GM18507 (cell line): ENCODE data around the gene KASH5.
"Not testable (repeated sequence)": the region's sequence is repeated elsewhere in the genome, so short reads cannot be mapped to it uniquely, and the experiment has no call there.

Experiments used
- DNase-seq: peaks from one replicate; pipeline ENCODE4 v3.0.0; 2011; ENCODE audit warnings: low read depth; ENCODE audit not compliant: insufficient read length; ENCODE audit errors: extremely low spot score
- FAIRE-seq: peaks from 2 replicates; lab custom pipeline; 2011; peaks lifted over from hg19 to GRCh38; lab: Jason Lieb, UNC

KASH5 gene

DNA sequence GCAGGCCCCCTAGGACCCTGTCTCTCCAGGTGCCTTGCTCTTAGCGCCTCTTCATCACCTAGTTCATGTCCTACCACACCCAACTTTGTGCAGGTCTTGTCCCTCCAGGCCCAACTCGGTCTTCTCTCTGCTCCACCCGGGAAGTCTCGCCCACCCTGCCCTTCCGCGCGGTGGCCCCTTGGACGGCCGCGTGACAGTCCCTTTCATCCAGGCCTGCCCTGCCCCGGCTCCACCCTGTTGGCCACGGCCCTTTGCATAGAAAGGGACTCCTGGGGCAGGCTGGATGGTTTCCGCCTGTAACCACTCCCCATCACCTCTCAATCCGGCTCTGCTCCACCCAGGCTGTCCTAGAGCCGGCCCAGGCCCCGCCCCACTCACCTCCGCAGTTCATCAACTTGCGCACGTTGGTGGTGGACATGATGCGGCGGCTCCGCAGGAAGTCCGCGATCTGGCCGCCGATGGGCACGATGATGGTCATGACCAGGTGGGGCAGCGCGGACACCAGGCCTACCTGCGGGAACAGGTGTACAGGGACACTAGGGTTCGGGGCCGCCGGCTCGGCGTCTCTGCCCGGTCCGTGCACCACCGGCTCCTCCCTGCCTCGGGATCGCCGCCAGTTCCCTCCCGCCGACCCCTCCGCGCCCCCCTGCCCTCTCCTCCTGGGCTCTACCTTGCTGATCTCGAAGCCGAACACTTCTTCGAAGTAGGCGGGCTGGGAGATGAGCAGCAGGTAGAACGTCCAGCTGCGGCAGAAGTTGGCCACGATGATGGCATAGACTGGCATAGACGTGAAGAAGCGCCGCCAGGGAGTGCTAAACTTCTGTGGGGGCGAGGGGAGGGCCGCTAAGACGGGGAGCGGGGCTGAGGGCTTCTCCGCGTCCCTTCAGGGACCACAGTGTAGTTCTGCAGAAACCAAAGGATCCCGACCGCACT lies 44.4 kb downstream of the KASH5 start:
- no peak for FAIRE-seq

DNA sequence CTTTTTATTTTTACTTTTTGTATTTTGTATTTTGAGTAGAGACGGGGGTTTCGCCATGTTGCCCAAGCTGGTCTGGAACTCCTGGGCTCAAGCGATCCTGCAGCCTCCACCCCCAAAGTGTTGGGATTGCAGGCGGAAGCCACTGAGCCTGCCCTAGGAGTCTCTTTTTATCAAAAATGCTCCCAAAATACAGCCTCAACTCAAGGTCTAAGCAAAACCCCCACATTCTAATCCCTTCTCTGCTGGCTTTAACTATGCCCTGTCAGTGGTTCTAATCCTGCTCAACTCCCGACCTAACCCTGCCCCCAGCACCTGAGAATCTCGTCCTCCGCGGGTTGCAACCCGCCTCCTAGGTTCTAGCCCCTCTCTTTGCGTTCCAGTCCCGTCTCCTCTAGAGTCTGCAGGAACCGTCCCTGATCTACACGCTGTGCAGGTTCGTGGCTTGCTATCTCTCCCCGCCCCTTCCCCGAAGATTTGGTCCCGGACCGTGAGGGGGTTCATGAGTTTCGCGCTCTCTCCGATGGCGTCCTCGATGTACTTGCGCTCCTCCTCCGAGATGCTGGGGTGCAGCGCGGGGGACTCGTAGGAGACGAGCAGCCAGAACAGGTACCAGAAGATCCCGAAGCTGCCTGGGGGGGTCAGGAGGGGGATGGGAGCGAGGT lies 45.3 kb downstream of the KASH5 start:
- no peak for DNase-seq
- no peak for FAIRE-seq

More for the DNA sequence above, 44.4 kb downstream of the KASH5 start:
- DNase-seq: no peak

DNA sequence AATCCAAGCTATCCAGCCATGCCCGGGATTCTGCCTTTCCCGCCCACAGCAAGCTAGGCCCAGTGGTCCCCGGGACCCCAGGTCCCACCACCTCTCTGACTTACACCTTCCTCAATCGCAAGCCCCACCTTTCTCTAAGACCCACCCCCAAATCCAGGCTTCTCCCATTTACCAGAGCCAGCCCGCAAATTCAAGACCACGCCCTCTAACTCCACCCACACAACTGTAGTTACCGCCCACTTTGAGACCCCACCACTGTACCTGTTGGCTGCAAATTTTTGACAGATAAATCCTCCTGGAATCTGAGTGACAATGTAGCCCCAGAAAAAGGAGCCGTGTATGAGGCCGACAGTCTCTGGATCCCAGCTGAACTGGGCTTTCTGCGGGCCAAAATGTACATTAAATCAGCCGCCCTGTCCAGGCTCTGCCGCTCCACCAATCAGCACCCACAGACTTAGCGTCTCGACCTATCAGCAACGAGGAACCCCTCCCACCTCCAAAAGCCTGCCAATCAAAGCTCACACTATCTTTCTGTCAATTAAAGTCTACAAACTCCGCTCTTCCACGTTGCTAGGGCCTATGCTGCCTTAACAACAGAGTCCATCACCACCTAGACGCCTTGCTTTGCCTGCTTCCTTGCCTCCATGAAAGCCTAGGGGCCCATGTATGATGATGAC lies 47.0 kb downstream of the KASH5 start:
- FAIRE-seq (no peak), DNase-seq (no peak)

DNA sequence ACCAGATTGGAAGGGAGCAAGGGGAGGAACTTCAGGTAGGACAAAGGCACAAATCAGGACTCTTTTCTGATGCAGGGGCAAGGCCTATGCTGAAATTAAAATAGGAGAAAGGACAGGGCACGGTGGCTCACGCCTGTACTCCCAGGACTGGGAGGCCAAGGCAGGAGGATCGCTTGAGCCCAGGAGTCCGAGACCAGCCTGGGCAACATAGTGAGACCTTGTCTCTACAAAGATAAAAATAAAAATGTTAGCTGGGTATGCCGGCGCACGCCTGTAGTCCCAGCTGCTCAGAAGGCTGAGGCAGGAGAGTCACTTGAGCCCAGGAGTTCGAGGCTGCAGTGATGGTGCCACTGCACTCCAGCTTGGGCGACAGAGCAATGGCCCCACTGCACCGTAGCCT lies 47.6 kb downstream of the KASH5 start:
- FAIRE-seq (no peak), DNase-seq (no peak)

DNA sequence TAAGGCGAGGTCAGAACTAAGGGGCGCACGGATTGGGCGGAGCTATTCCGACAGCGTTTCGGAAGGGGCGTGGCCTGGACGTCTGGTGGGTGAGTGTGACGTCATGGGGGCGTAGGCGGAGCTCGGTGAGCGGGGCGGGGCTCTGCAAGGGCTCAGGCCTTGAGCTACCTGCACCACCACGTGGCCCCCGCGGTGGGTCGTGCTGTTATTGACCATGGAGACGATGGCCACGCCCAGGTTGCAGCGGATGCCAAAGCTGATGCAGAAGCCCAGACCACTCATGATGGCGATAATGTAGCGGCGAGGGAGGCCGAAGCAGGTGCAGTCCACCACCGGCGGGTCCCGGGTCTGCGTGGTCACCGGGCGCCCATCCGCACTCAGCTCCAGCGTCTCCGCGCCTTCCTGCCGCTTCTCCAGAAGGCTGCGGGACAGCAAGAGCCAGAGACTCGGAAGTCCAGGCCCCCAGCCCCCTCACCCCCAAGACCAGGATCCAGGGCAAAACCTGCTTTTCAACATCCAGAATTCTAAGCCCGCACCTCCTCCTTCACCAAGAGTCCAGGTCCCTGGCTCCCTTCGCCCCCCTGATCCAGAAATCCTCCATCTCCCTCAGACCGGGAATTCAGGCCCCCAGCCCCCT lies 48.5 kb downstream of the KASH5 start:
- DNase-seq: no peak

DNA sequence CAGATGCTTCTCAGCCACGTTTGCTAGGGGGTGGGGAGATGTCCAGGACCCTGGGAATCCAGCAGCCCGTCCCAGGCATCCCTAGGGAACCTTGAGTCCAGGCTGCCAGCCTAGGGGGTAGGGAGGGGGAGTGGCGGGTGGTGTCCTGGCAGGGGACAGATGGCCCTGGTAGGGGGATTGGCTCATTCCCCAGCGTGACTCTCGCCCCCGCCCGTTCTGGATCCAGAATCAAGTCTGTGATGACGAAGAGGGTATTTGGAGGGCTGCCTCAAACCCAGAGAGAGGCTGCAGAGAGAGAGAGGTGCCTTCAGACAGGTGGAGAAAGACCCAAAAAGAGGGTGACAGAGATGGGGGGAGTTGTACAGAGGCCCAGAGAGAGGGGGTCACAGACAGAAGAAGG lies 49.2 kb downstream of the KASH5 start:
- DNase-seq (no peak), FAIRE-seq (no peak)

More for the DNA sequence above, 48.5 kb downstream of the KASH5 start:
- FAIRE-seq: no peak

DNA sequence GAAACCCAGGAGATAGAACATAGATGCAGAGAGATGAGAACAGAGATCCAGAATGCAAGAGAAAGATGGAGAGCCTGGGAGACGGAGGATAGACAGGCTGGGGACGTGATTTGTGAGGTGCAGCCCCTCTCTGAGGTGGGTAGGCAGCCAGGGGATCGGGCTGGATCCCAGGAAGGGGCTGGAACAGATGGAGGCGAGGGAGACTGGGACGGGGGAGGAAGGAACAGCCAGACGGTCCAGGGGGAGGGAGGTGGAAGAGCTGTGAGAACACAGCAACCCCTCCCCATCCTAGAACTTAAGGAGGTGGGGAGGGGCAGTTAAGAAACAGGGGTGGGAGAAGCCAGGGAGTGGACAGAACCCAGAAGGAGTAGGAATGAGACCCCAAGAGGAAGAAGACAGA lies 50.2 kb downstream of the KASH5 start:
- FAIRE-seq: no peak

DNA sequence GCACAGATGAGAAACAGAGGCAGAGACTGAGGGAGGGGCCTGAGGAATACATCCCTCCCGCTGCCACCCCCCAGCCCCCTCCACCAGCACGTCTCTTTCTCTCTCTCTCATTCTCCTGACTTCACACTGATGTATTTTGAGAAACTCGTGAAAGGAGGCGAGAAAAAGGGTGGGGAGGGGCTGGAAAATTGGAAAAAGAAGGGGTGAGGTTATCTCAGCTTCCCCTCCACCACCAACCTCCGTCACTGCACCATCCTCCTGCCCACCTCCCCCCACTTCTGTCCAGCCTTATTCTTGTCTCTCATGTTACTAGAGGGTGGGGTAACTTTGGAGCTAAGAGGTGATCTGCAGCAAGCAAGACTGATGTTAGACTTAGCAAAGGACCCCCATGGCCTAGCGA lies 51.8 kb downstream of the KASH5 start:
- DNase-seq (no peak), FAIRE-seq (no peak)

More for the DNA sequence above, 50.2 kb downstream of the KASH5 start:
- no peak for DNase-seq

DNA sequence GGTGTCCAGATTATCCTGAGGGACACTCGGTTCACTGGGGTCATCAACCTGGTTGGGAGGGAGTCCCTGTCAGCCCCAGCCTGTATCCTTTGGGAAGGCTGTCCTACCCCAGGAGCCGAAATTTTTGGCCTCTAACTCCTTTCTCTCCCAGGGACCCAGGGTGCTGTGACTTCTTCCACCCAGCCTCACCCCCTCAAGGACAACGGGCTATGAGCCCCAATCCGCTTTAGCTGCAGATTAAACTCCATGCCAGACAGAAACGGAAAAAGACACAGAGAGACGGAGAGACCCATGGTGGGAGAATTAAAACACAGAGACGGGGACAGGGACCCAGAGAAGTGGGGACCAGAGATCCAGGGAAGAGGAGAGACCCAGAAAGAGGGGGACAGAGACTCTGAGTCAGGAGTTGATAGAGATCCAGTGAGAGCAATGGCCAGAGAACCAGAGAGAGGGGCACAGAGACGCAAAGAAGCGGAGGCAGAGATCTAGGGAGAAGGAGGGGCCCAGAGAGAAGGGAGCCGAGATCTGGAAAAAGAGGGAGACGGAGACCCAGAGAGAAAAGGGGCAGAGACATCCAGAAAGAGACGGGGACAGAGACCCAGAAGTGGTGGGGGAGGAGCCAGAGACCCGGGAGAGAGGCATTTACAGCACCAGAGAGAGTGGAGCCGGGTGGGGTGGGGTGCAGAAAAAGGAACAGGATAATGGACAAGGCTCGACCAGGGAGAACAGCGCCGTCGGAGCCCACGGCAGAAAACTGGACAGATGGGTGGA lies 52.6 kb downstream of the KASH5 start:
- FAIRE-seq: no peak
- DNase-seq: no peak

DNA sequence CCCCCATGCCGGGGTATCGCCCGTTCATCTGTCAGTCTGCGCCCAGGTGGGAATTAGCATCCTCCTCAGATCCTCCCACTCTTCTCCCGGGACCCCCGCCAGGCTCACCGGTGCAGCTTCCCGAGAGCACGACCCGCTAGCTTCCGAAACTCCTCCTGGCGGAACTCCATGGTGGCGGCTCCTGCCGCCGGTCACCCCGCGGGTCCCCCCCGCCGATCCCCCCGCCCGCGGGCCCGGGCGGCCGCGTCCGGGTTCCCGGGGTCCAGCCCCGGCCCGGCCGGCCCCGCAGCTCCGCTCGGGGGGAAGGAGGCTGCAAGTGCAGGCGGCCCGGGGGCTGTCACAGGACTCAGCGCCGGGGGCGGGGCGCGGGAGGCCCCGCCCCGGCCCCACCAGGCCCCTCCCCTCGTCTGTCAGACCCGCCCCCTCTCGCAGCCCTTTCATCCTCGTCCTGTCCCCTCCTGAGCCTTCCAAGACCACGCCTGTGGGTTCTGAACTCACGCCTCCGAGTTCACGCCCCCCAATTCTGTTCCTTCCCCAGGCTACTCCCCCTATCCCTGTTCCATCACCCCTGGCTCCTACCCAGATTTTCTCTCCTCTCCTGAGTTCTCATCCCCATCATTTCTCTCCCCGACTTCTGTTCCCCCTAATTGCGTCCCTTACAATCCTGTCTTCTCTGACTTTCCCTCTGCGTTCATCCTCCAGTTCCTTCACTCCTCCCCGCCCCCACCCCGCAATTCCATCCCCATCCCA lies 53.3 kb downstream of the KASH5 start, which contains the start of gene SLC17A7:
Gene SLC17A7, minus strand, starts transcription at position 318 of the 750 bp plus-strand sequence. Its CDS starts 148 bp downstream, at position 170.
- DNase-seq: no peak
- no peak for FAIRE-seq

DNA sequence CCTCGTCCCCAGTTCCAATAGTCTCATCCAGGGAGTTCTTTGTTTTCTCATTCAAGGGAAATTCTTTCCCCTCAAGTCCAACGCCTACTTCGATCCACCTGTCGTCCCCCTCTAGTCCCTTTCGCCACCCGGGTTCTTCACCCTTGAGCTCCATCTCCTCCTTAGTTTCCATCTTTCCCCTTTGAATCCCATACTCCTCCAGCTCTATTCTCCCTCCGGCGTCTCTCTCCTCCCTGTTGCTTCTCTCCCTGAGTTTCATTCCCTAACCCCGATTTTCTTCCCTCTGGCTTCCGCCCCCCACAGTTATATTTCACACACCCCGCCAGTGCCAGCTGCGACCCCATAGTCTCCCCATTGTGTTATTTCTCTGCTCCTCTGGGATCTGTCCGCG lies 53.9 kb downstream of the KASH5 start:
- DNase-seq (no peak), FAIRE-seq (no peak)

DNA sequence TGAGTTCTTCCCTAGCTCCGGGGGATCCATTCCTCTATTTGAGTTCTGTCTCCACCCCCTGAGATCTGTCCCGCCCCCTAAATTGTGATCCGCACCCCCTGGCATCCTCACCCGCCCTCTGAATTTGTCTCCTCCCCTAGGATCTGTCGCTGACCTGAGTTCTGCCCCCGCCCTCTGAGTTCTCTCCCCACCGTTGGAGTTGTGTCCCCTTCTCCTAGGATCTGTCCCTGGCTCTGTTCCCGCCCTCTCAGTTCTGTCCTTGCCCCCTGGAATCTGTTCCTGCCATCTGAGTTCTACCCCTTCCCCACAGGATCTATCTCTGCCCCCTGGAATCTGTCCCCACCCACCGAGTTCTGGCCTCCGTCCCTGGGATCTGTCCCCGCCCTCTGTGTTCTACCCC lies 54.3 kb downstream of the KASH5 start:
- FAIRE-seq: no peak
- DNase-seq: no peak

DNA sequence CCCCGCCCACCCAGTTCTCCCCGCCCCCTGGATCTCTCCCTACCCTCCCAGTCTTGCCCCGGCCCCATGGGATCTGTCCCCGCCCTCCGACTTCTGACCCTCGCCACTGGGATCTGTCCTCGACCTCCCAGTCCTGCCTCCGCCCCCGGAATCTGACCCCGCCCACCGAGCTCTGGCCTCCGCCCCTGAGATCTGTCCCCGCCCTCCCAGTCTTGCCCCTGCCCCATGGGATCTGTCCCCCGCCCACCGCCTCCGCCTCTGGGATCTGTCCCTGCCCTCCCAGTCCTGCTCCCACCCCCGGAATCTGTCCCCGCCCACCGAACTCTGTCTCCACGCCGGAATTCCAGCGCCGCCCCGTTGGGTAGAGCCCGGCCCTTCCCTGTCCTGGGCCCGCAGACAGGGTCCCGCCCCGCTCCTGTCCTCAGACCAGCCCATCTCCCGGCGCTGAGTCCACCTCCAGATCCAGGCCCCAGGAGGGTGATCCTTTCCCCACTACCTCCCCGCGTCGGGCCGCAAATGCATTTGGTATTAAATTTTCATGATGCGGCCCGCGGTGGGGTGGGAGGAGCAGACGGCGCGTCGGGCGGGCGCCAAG lies 54.8 kb downstream of the KASH5 start:
- FAIRE-seq (peak; percentile 83), DNase-seq (no peak)

DNA sequence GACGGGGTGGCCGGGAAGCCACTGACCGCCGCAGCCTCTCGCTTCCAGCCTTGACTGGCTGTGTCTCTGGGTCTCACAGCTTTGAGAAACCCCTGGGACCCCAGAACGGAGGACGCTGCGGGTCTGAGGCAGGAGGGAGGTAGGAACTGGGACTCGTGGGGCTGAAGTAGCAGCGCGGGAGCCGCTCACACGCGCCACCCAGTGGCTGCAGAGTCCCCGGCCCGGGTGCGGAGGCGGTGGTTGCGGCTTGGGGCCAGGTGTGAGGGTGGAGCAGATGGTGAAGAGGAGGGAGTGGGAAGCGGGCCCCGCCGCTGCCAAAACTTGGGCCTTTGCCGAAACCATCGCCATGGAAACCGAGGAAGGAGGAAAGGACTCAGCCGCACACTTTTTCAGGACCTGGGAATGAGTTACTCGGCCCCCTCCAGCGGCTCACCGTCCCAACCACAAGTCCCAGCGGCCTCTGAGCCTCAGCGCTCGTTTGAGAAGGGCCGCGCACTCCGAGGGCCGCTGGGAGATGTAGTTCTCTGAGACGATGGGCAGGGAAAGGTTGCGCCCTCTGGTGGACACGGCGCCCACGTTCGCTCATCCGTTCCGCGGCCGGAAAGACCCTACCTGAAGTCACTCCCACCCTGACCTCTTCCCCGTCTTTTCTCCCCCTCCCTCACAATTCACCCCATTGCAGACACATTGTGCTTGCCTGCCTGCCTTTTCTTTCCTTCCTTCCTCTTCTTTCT lies 55.5 kb downstream of the KASH5 start:
- FAIRE-seq (peak; percentile 98), DNase-seq (peak; percentile 87)

DNA sequence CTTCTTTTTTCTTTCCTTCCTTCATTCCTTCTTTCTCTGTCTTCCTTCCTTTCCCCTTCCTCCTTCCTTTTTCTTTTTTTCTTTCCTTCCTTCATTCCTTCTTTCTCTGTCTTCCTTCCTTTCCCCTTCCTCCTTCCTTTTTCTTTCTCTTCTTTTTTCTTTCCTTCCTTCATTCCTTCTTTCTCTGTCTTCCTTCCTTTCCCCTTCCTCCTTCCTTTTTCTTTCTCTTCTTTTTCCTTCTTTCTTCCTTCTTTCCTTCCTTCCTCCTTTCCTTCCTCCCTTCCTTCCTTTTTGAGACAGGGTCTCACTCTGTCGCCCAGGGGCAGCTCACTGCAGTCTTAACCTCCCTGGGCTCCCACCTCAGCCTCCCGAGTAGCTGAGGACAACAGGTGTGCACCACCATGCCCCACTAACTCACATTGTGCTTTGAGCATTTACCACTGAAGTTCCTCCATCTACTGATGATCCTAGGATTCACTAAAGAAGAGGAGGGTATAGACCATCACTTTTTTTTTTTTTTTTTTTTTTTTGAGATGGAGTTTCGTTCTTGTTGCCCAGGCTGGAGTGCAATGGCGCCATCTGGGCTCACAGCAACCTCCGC lies 56.2 kb downstream of the KASH5 start:
- DNase-seq, FAIRE-seq: not testable (repeated sequence)

DNA sequence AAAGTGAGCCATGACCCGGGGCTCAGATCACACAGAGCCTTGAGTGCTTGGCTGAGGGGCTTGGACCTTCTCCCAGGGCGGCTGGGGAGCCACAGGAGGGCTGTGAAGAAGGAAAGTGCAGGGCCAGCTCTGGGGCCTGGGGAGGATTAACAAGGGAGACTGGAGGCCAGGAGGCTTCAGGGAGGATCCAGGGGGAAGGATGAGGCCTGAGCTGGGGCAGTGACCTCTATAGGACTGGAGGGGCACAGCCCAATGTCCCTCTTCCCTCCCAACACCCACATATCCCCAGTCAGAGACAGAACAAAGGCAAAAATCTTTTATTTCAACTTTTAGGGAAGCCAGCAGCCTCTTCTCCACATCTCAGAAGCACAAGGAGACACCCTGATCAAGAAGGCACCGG lies 57.9 kb downstream of the KASH5 start:
- DNase-seq (no peak), FAIRE-seq (no peak)
